Activated naive CD8-positive, alpha-beta T cell treated with anti-CD3 and anti-CD28 coated beads for 36 hours (primary cell): ENCODE data around the gene ALG14. TPM values are rescaled to one million over a fixed set of nuclear protein-coding genes. Genes with fewer than 3 reads are reported as not detected.
"Not testable (repeated sequence)": the region's sequence is repeated elsewhere in the genome, so short reads cannot be mapped to it uniquely, and the experiment has no call there.

ENCODE experiments used
- DNase-seq: peaks from one replicate; pipeline ENCODE4 v3.0.0; 2021
- H3K27ac Mint-ChIP-seq: one replicate; pipeline ENCODE4 v1.8.0; 2022; ENCODE audit warnings: mild to moderate bottlenecking, moderate library complexity, mixed read lengths
- H3K27me3 Mint-ChIP-seq: one replicate; pipeline ENCODE4 v1.8.0; 2022; ENCODE audit warnings: mild to moderate bottlenecking, mixed read lengths
- H3K36me3 Mint-ChIP-seq: one replicate; pipeline ENCODE4 v1.8.0; 2021; ENCODE audit warnings: mild to moderate bottlenecking, mixed read lengths
- H3K4me1 Mint-ChIP-seq: one replicate; pipeline ENCODE4 v1.8.0; 2021; ENCODE audit warnings: mixed read lengths
- H3K4me3 Mint-ChIP-seq: one replicate; pipeline ENCODE4 v1.8.0; 2022; ENCODE audit warnings: mild to moderate bottlenecking, moderate library complexity, mixed read lengths
- H3K9me3 Mint-ChIP-seq: one replicate; pipeline ENCODE4 v1.8.0; 2022; ENCODE audit warnings: mixed read lengths
- total RNA-seq, 2 experiments: library from RNA; stranded (reverse); gene quantifications; one replicate each; pipeline ENCODE4 v1.2.3, GENCODE V29; 2021

The ALG14 gene
- total RNA-seq, 2 experiments from 2014 or later, result 4.1 to 4.8 TPM

DNA sequence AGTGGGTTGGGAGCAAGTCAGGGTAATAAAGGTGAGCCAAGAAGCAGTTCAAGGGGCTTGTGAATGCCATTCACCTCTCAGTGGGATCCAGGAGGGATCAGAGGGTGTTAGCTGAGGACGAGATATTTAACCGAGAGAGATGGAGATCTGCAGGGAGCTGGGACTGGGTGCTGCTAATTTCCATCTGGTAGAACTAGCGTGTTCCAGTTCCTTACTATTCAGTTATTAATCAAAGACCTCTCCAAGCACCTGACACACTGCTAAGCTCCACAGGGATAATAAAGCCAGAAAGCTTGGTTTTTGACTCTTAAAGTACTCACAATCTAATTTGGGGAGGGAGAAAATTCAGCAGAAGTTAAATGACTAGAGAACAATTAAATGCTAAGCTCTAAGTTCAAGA lies 57.7 kb downstream of the ALG14 start:
- Mint-ChIP-seq H3K27me3 (no peaks in the 10 kb centered on the region), H3K4me3 (no peak overlapping the region), H3K9me3 (no peaks in the 10 kb centered on the region), H3K27ac (no peak overlapping the region), H3K4me1 (no peaks in the 10 kb centered on the region), H3K36me3 (peaks cover 7% of the 10 kb centered on the region)
- DNase-seq, result no peak

- no peak for DNase-seq
- Mint-ChIP-seq H3K27ac (no peak overlapping the region), H3K4me1 (no peaks in the 10 kb centered on the region), H3K4me3 (no peak overlapping the region), H3K27me3 (no peaks in the 10 kb centered on the region), H3K36me3 (peaks cover 8% of the 10 kb centered on the region), H3K9me3 (no peaks in the 10 kb centered on the region)
Measured at GRCh38 chr1:95013950-95014574, 58.7 kb downstream of the ALG14 start.

- H3K27ac Mint-ChIP-seq, result no peak overlapping the region
- no peaks in the 10 kb centered on the region for H3K27me3 Mint-ChIP-seq
- peaks cover 8% of the 10 kb centered on the region for H3K36me3 Mint-ChIP-seq
- H3K9me3 Mint-ChIP-seq, result no peaks in the 10 kb centered on the region
- no peak overlapping the region for H3K4me3 Mint-ChIP-seq
- DNase-seq, result no peak
- no peaks in the 10 kb centered on the region for H3K4me1 Mint-ChIP-seq
Measured at GRCh38 chr1:95012389-95012788, 60.4 kb downstream of the ALG14 start.

DNA sequence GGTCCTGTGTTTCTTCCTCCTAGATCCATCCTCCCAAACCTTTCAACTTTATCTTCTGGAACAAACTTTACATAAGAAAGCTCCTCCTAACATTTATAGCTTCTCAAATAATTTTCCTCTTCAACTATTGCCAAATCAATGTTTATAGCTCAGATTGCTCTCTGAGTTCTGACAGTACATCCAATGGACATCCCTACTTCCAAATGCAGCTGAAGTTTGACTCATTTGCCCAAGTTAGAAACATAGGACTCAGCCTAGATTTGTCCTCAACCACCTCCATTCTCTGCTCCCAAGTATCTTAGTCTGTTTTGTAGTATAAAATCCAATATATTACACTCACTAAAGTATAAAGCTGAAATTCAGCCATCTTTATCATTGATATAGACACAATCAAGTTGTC lies 62.6 kb downstream of the ALG14 start:
- Mint-ChIP-seq H3K9me3 (no peaks in the 10 kb centered on the region), H3K27ac (no peak overlapping the region), H3K36me3 (peaks cover 5% of the 10 kb centered on the region), H3K27me3 (no peaks in the 10 kb centered on the region), H3K4me1 (no peaks in the 10 kb centered on the region), H3K4me3 (no peak overlapping the region)
- no peak for DNase-seq

- Mint-ChIP-seq H3K27me3 (no peaks in the 10 kb centered on the region), H3K36me3 (peaks cover 4% of the 10 kb centered on the region), H3K4me1 (no peaks in the 10 kb centered on the region), H3K27ac (no peak overlapping the region), H3K9me3 (no peaks in the 10 kb centered on the region), H3K4me3 (no peak overlapping the region)
- no peak for DNase-seq
Measured at GRCh38 chr1:95007687-95008086, 65.1 kb downstream of the ALG14 start.

- DNase-seq, result no peak
- no peaks in the 10 kb centered on the region for H3K9me3 Mint-ChIP-seq
- no peaks in the 10 kb centered on the region for H3K27me3 Mint-ChIP-seq
- no peak overlapping the region for H3K4me3 Mint-ChIP-seq
- H3K36me3 Mint-ChIP-seq, result peaks cover 4% of the 10 kb centered on the region
- no peaks in the 10 kb centered on the region for H3K4me1 Mint-ChIP-seq
- no peak overlapping the region for H3K27ac Mint-ChIP-seq
Measured at GRCh38 chr1:95006681-95007080, 66.1 kb downstream of the ALG14 start.

DNA sequence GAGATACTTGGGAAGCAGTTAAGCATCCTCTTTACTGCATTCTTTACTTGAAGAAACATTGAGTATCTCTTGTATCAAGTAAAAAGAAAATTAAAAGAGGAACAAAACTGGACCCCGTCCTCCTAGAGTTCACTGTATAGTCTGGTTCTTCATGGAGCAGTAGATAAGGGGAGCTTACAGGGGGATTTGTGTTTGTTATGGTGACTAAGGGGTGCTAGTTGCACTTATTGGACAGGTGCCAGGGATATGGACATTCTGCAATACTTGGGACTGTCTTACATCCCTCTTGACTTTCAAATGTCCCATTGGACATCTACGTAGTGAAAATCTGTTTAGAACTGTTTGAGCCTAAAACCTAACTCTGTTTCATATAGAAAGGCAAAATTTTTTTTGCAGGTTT lies 67.2 kb downstream of the ALG14 start:
- Mint-ChIP-seq H3K4me3 (no peak overlapping the region), H3K4me1 (no peaks in the 10 kb centered on the region), H3K27me3 (no peaks in the 10 kb centered on the region), H3K27ac (no peak overlapping the region), H3K36me3 (peaks cover 4% of the 10 kb centered on the region), H3K9me3 (no peaks in the 10 kb centered on the region)
- no peak for DNase-seq

DNA sequence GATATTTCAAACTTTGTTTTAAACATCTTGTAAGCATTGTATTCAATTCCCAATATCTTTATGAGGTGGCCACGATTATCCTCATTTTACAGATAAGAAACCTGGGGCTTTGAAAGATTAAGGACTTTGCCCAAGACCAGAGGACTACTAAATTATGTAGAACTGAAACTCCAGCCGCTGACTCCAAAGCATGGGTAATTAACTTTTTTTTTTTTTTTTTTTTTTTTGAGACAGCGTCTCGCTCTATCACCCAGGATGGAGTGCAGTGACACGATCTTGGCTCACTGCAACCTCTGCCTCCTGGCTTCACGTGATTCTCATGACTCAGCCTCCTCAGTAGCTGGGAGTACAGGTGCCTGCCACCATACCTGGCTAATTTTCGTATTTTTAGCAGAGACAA lies 68.7 kb downstream of the ALG14 start:
- no peak overlapping the region for H3K4me3 Mint-ChIP-seq
- DNase-seq, result no peak
- H3K27ac Mint-ChIP-seq, result no peak overlapping the region
- H3K9me3 Mint-ChIP-seq, result no peaks in the 10 kb centered on the region
- H3K36me3 Mint-ChIP-seq, result no peaks in the 10 kb centered on the region
- H3K27me3 Mint-ChIP-seq, result no peaks in the 10 kb centered on the region
- no peaks in the 10 kb centered on the region for H3K4me1 Mint-ChIP-seq

DNA sequence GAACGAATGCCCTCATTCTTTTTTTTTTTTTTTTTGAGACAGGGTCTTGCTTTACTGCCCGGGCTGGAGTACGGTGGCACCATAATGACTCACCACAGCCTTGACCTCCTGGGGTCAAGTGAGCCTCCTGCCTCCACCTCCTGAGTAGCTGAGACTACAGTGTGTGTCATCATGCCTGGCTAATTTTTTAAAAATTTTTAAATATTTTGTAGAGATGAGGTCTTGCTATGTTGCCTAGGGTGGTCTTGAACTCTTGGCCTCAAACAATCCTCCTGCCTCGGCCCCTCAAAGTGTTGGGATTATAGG lies 69.4 kb downstream of the ALG14 start:
- Mint-ChIP-seq H3K27ac (no peak overlapping the region), H3K9me3 (no peaks in the 10 kb centered on the region), H3K4me3 (no peak overlapping the region), H3K27me3 (no peaks in the 10 kb centered on the region), H3K36me3 (no peaks in the 10 kb centered on the region), H3K4me1 (no peaks in the 10 kb centered on the region)
- no peak for DNase-seq

- Mint-ChIP-seq H3K4me3 (no peak overlapping the region), H3K9me3 (no peaks in the 10 kb centered on the region), H3K4me1 (no peaks in the 10 kb centered on the region), H3K27me3 (no peaks in the 10 kb centered on the region), H3K36me3 (no peaks in the 10 kb centered on the region), H3K27ac (no peak overlapping the region)
- no peak for DNase-seq
Measured at GRCh38 chr1:95002540-95003432, 70.0 kb downstream of the ALG14 start.

- H3K4me3 Mint-ChIP-seq, result no peak overlapping the region
- no peaks in the 10 kb centered on the region for H3K9me3 Mint-ChIP-seq
- no peaks in the 10 kb centered on the region for H3K27me3 Mint-ChIP-seq
- no peak for DNase-seq
- no peak overlapping the region for H3K27ac Mint-ChIP-seq
- no peaks in the 10 kb centered on the region for H3K36me3 Mint-ChIP-seq
- no peaks in the 10 kb centered on the region for H3K4me1 Mint-ChIP-seq
Measured at GRCh38 chr1:95002164-95002539, 70.6 kb downstream of the ALG14 start.

DNA sequence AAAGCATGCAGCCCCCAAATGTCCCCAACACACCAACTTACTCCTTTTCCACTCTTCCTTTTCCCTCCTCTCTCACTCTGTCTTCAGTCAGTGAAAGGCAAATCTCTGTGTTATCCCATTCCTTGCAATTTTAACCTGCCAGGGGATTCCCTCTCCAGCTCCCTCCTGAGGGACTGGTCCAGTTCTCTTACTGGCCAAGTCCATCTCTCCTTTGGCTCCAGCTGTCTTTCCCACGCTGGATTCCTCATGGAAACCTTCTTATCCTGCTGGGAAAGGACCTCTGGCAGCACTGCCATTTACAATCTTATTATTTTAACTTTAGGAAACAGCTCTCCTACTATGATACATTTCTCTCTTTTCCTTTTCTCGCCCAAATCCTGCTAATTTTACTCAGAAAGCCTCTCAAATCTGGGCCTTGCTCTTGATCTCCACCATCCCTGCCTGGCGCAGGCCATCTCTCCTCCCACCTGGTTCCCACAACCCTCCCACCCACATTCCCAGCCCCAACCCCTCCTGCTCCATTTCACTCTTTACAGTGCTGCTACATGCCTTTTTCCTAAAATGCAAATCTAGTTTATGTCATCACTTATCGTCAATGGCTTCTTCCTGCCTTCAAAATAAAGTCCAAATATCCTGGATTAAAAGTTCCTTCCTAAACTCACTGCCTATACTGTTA lies 73.2 kb downstream of the ALG14 start:
- H3K9me3 Mint-ChIP-seq, result no peaks in the 10 kb centered on the region
- H3K27me3 Mint-ChIP-seq, result no peaks in the 10 kb centered on the region
- H3K4me1 Mint-ChIP-seq, result peaks cover 5% of the 10 kb centered on the region
- DNase-seq, result no peak
- no peak overlapping the region for H3K27ac Mint-ChIP-seq
- no peak overlapping the region for H3K4me3 Mint-ChIP-seq
- H3K36me3 Mint-ChIP-seq, result no peaks in the 10 kb centered on the region

- H3K27ac Mint-ChIP-seq, result no peak overlapping the region
- H3K9me3 Mint-ChIP-seq, result no peaks in the 10 kb centered on the region
- DNase-seq, result no peak
- no peaks in the 10 kb centered on the region for H3K27me3 Mint-ChIP-seq
- H3K4me1 Mint-ChIP-seq, result peaks cover 5% of the 10 kb centered on the region
- H3K4me3 Mint-ChIP-seq, result no peak overlapping the region
- no peaks in the 10 kb centered on the region for H3K36me3 Mint-ChIP-seq
Measured at GRCh38 chr1:94998748-94999147, 74.0 kb downstream of the ALG14 start.

DNA sequence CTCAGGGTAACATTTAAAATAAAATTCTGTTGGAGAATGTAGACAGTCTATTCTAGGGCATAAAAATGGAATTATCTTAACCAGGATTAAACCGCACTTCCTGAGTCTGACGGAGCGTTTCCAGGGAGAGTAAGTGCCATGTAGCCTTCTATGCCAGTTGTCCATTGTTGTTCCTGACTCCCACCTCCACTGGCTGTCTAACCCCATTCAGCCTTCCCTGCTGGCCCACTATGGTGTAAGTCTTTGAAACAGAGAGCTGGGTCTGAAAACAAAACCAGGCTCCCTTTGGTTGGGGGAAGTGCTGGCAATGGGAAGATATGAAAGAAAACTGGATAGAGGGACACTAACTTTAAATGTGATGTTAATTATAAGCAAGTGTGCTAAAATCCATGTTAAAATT lies 74.6 kb downstream of the ALG14 start:
- no peak overlapping the region for H3K27ac Mint-ChIP-seq
- no peaks in the 10 kb centered on the region for H3K27me3 Mint-ChIP-seq

GRCh38 chr1:94995536-94995935 lies 77.2 kb downstream of the ALG14 start:
- H3K27me3 Mint-ChIP-seq, DNase-seq, H3K4me1 Mint-ChIP-seq, H3K9me3 Mint-ChIP-seq, H3K4me3 Mint-ChIP-seq, H3K36me3 Mint-ChIP-seq, H3K27ac Mint-ChIP-seq: not testable (repeated sequence)

More for the DNA sequence above, 74.6 kb downstream of the ALG14 start:
- no peaks in the 10 kb centered on the region for H3K36me3 Mint-ChIP-seq
- no peak overlapping the region for H3K4me3 Mint-ChIP-seq
- H3K4me1 Mint-ChIP-seq, result peaks cover 5% of the 10 kb centered on the region
- H3K9me3 Mint-ChIP-seq, result no peaks in the 10 kb centered on the region
- DNase-seq, result no peak

- no peak for DNase-seq
- Mint-ChIP-seq H3K36me3 (no peaks in the 10 kb centered on the region), H3K4me1 (peaks cover 5% of the 10 kb centered on the region), H3K9me3 (no peaks in the 10 kb centered on the region), H3K27ac (no peak overlapping the region), H3K27me3 (no peaks in the 10 kb centered on the region), H3K4me3 (no peak overlapping the region)
Measured at GRCh38 chr1:94994805-94995204, 77.9 kb downstream of the ALG14 start.
